Left lung (tissue), 10 donors: ENCODE data around the gene RHBDL3. TPM values are rescaled to one million over a fixed set of nuclear protein-coding genes. Genes with fewer than 3 reads are reported as not detected.
A peak's percentile ranks its signal among the peaks of the same experiment; 100 is the strongest.

Experiments used
- ATAC-seq: fragments of 200-7000 bp; cut with Tn5 transposase; one replicate; pipeline ENCODE4 v1.9.1; 2020; ENCODE audit warnings: moderate library complexity
- DNase-seq, 4 donors: peaks; one replicate each; pipeline ENCODE4 v3.0.0-alpha.2; 2013 to 2020
- H3K27ac ChIP-seq, 2 donors: fragments of 200-600 bp; sonication (generic) in 1 of 2; one replicate each; pipeline versions ENCODE4 v1.5.0 to v1.8.0; 2020 to 2021
- H3K27me3 ChIP-seq, 2 donors: fragments of 200-600 bp; sonication (generic) in 1 of 2; one replicate each; pipeline versions ENCODE4 v1.5.0 to v1.8.0; 2020 to 2021
- H3K36me3 ChIP-seq, 2 donors: fragments of 200-600 bp; sonication (generic) in 1 of 2; one replicate each; pipeline versions ENCODE4 v1.5.0 to v1.8.0; 2020 to 2021
- H3K4me1 ChIP-seq, 2 donors: fragments of 200-600 bp; one replicate each; pipeline ENCODE4 v1.8.0; 2021
- H3K4me3 ChIP-seq, 2 donors: fragments of 200-600 bp; sonication (generic) in 1 of 2; one replicate each; pipeline versions ENCODE4 v1.5.0 to v1.8.0; 2020 to 2021; ENCODE audit warnings: mild to moderate bottlenecking in 1 of 2
- H3K9me3 ChIP-seq, 2 donors: fragments of 200-600 bp; sonication (generic) in 1 of 2; one replicate each; pipeline versions ENCODE4 v1.5.0 to v1.8.0; 2020 to 2021
- intact Hi-C, 2 donors: fragments of 100-400 bp; cut with DNase I; formaldehyde crosslinking; loops; one replicate each; pipeline versions ENCODE4 v1.11.2 to v1.14.2; 2022
- polyA plus RNA-seq, 6 donors: library from polyadenylated mRNA; unstranded; fragments of 120-200 nt; gene quantifications; one replicate each; pipeline ENCODE4 v1.2.1, GENCODE V29; 2013; ENCODE audit not compliant: insufficient read length in 6 of 6
- total RNA-seq, 2 donors: library from RNA; stranded (reverse); fragmentation: NEBNext Ultra II Directional; extraction: Animal tissue kit (Norgen Biotek cat#: 25700); gene quantifications; one replicate each; pipeline ENCODE4 v1.2.1, GENCODE V29; 2021
- TF ChIP-seq, protein P1 (sequence below), 2 donors: fragments of 200-600 bp; sonication (generic) in 1 of 2; IDR thresholded peaks; one replicate each; pipeline versions ENCODE4 v1.5.0 to v1.8.0; 2021; ENCODE audit warnings: antibody characterized with exemption in 2 of 2
- donor health status: DM: no; HTN: yes; CAD: no.
- donor health status: DM: no; HTN: no; CAD: no.

RHBDL3 gene
- total and polyA plus RNA-seq, 8 donors: 0.26 to 2.2 (median 1.6) TPM

- TF ChIP-seq, protein P1, sequence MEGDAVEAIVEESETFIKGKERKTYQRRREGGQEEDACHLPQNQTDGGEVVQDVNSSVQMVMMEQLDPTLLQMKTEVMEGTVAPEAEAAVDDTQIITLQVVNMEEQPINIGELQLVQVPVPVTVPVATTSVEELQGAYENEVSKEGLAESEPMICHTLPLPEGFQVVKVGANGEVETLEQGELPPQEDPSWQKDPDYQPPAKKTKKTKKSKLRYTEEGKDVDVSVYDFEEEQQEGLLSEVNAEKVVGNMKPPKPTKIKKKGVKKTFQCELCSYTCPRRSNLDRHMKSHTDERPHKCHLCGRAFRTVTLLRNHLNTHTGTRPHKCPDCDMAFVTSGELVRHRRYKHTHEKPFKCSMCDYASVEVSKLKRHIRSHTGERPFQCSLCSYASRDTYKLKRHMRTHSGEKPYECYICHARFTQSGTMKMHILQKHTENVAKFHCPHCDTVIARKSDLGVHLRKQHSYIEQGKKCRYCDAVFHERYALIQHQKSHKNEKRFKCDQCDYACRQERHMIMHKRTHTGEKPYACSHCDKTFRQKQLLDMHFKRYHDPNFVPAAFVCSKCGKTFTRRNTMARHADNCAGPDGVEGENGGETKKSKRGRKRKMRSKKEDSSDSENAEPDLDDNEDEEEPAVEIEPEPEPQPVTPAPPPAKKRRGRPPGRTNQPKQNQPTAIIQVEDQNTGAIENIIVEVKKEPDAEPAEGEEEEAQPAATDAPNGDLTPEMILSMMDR (IDR thresholded peaks at IDR 0.05): no peak
Observed at GRCh38 chr17:32342603-32343325, 77.1 kb downstream of the RHBDL3 start.

DNA sequence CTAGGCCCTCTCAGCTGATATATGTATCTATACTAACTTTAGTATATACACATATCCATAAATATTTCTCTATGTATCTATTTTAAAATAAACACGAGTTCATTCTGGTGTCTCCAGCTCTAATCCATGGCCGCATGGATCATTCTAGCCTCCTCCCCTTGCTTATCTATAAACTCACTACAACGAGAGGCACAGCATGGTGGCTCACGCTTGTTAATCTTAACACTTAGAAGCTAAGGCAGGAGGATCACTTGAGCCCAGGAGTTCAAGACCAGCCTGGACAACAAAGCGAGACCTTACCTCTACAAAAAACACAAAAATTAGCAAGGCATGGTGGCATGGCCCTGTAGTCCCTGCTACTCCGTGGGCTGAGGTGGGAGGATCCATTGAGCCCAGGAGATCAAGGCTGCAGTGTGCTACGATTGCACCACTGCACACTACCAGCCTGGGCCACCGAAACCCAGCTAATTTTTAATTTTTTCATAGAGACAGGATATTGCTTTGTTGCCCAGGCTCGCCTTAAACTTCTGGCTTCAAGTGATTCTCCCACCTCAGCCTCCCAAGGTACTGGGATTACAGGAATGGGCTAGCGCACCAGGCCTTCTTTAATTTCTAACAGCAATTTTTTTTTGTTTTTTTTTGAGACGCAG, 80.4 kb downstream of the RHBDL3 start:
- DNase-seq (no peak), ATAC-seq (no peak)
- Histone ChIP-seq H3K4me1 (peaks cover 4 to 32% of the 10 kb centered on the region in 2 donors), H3K36me3 (no peaks in the 10 kb centered on the region), H3K9me3 (no peaks in the 10 kb centered on the region), H3K27ac (no peak overlapping the region), H3K4me3 (no peak overlapping the region), H3K27me3 (no peaks in the 10 kb centered on the region)
- TF ChIP-seq, protein P1 (IDR thresholded peaks at IDR 0.05): no peak
- intact Hi-C loops: no loop called here

More at GRCh38 chr17:32342603-32343325, 77.1 kb downstream of the RHBDL3 start:
- intact Hi-C loops: no loop called here
- Histone ChIP-seq H3K27ac (peak overlapping the region; percentile 70 to 85), H3K4me1 (peaks cover 4 to 25% of the 10 kb centered on the region in 2 donors), H3K9me3 (no peaks in the 10 kb centered on the region), H3K27me3 (no peaks in the 10 kb centered on the region), H3K36me3 (peaks cover 0 to 7% of the 10 kb centered on the region in 2 donors), H3K4me3 (peak overlapping the region in 1 of 2 donors; percentile 57)
- no peak for DNase-seq
- no peak for ATAC-seq

- Histone ChIP-seq H3K4me1 (peaks cover 14 to 38% of the 10 kb centered on the region in 2 donors), H3K27ac (no peak overlapping the region), H3K9me3 (no peaks in the 10 kb centered on the region), H3K36me3 (peaks cover 0 to 20% of the 10 kb centered on the region in 2 donors), H3K4me3 (no peak overlapping the region), H3K27me3 (no peaks in the 10 kb centered on the region)
- intact Hi-C loops: no loop called here
- ATAC-seq (no peak), DNase-seq (no peak)
- TF ChIP-seq, protein P1 (IDR thresholded peaks at IDR 0.05): no peak
Observed at GRCh38 chr17:32348483-32348800, 82.8 kb downstream of the RHBDL3 start.

DNA sequence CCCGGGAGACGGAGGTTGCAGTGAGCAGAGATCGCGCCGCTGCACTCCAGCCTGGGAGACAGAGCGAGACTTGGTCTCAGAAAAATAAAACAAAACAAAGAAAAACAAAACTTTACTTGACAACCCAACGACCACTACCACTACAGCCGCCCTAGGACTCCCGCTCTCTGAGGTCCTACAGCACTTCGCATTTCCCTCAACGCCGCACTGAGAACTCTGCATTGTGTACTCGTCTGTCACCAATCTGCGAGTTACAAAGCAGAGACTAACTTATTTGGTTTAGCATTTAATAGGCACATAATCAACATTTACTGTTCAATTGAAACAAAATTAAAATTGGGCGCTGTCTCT, 83.8 kb downstream of the RHBDL3 start:
- peak overlapping the region; percentile 96 to 99 for H3K27ac ChIP-seq
- TF ChIP-seq, protein P1 (IDR thresholded peaks at IDR 0.05): no peak
- intact Hi-C loops: no loop called here
- peak overlapping the region; percentile 90 to 95 for H3K4me3 ChIP-seq
- peaks cover 0 to 31% of the 10 kb centered on the region in 2 donors for H3K36me3 ChIP-seq
- H3K4me1 ChIP-seq: peaks cover 23 to 44% of the 10 kb centered on the region in 2 donors
- peak in 1 of 4 donors; percentile 24 for DNase-seq
- H3K9me3 ChIP-seq: no peaks in the 10 kb centered on the region
- ATAC-seq: peak; percentile 28
- H3K27me3 ChIP-seq: no peaks in the 10 kb centered on the region

DNA sequence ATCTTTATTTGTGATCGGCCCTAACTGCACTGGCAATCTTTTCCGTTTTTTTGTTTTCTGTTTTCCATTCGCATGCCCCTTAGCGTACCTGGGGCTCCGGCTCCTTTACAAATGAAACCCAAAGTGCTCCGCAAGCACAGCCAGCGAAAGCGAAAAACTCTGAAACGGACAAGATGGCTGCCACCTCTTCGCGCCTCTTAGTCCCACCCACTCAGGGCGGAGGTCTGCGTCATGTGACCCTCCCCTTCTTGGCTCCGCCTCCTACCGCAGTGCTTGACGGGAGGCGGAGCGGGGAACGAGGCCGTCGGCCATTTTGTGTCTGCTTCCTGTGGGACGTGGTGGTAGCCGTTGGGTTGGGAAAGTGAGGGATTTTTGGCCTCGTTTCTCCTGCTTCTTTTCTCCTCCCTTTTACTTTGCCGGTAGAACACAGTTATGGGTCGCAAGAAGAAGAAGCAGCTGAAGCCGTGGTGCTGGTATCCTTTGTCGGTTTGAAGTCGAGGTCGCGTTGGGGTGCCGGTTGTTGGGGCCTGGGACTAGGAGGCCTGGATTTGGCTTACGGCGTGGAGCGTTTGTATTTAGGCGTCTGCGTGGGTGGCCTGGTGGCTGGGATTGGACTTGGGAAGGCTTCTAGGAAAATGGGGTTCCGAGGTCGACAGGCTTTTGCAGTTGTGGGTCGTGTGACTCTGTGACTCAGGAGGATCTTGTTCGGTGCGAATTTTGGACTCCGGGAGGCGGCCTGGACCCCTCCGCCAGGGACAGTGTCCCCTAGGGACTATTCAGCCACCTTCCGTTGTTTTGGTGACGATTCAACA, 84.4 kb downstream of the RHBDL3 start, which contains the start of gene ZNF207:
Gene ZNF207, plus strand, starts transcription at position 304 of the 812 bp plus-strand sequence. Its CDS starts 129 bp downstream, at position 433.
- H3K36me3 ChIP-seq: peaks cover 0 to 36% of the 10 kb centered on the region in 2 donors
- peak within 1 kb of the TSS; percentile 90 to 95 for H3K4me3 ChIP-seq
- DNase-seq (peak; percentile 96 to 98 (median 96)), ATAC-seq (peak; percentile 99)
- peak within 1 kb of the TSS; percentile 96 to 99 for H3K27ac ChIP-seq
- intact Hi-C loops: no loop called here
- peaks cover 29 to 49% of the 10 kb centered on the region in 2 donors for H3K4me1 ChIP-seq
- no peaks in the 10 kb centered on the region for H3K9me3 ChIP-seq
- H3K27me3 ChIP-seq: no peaks in the 10 kb centered on the region
- TF ChIP-seq, protein P1 (IDR thresholded peaks at IDR 0.05): no peak
